GM19238 (cell line): Measurements from ENCODE around the gene PLA2G2C.

Experiments
- DNase-seq: peaks from one replicate; pipeline ENCODE4 v3.0.0; 2011; ENCODE audit warnings: low spot score; ENCODE audit not compliant: insufficient read length

The PLA2G2C gene

GRCh38 chr1:20158358-20159070 is 27.8 kb downstream of the PLA2G2C start:
- no peak for DNase-seq

- DNase-seq: no peak
Measured at GRCh38 chr1:20154301-20154831, 32.0 kb downstream of the PLA2G2C start.

- no peak for DNase-seq
Measured at GRCh38 chr1:20153000-20153418, 33.3 kb downstream of the PLA2G2C start.

- no peak for DNase-seq
Measured at GRCh38 chr1:20152599-20152930, 33.8 kb downstream of the PLA2G2C start.

GRCh38 chr1:20151906-20152598 is 34.3 kb downstream of the PLA2G2C start:
- DNase-seq: peak; percentile 92

GRCh38 chr1:20150969-20151368 is 35.3 kb downstream of the PLA2G2C start:
- no peak for DNase-seq

GRCh38 chr1:20150326-20150705 is 36.0 kb downstream of the PLA2G2C start:
- DNase-seq: no peak

- DNase-seq: no peak
Measured at GRCh38 chr1:20149601-20150325, 36.6 kb downstream of the PLA2G2C start.

GRCh38 chr1:20148571-20149500 is 37.5 kb downstream of the PLA2G2C start:
- DNase-seq: no peak

- no peak for DNase-seq
Measured at GRCh38 chr1:20147846-20148570, 38.3 kb downstream of the PLA2G2C start.

GRCh38 chr1:20143734-20144565 is 42.4 kb downstream of the PLA2G2C start:
- no peak for DNase-seq

GRCh38 chr1:20143318-20143717 is 43.0 kb downstream of the PLA2G2C start:
- DNase-seq: no peak

GRCh38 chr1:20142001-20142710 is 44.2 kb downstream of the PLA2G2C start:
- no peak for DNase-seq

GRCh38 chr1:20141466-20141865 is 44.9 kb downstream of the PLA2G2C start:
- DNase-seq: no peak

GRCh38 chr1:20141001-20141400 is 45.3 kb downstream of the PLA2G2C start:
- no peak for DNase-seq

GRCh38 chr1:20139776-20140612 is 46.3 kb downstream of the PLA2G2C start:
- no peak for DNase-seq

GRCh38 chr1:20138961-20139550 is 47.3 kb downstream of the PLA2G2C start, which contains the start of gene PLA2G2F:
Gene PLA2G2F (plus strand): TSS chr1:20139323. CDS start chr1:20139428, 105 bp downstream.
- DNase-seq: no peak
